ENCODE results near the gene KBTBD12.
A peak's percentile ranks its signal among the peaks of the same experiment; 100 is the strongest.

Gene KBTBD12

GRCh38 chr3:127970966-127971592, 56.0 kb downstream of the KBTBD12 start:
- H3K4me3 Mint-ChIP-seq: no peak overlapping the region
- H3K9me3 Mint-ChIP-seq: no peaks in the 10 kb centered on the region
- no peaks in the 10 kb centered on the region for H3K36me3 Mint-ChIP-seq
- H3K4me1 Mint-ChIP-seq: no peaks in the 10 kb centered on the region
- no peak overlapping the region for H3K27ac Mint-ChIP-seq
- DNase-seq (peak; percentile 13), ATAC-seq (replicated peaks) (peak; percentile 87 to 91)
- peaks cover 22 to 23% of the 10 kb centered on the region in 2 donors for H3K27me3 Mint-ChIP-seq

- Mint-ChIP-seq H3K27me3 (peaks cover 17 to 26% of the 10 kb centered on the region in 2 donors), H3K27ac (no peak overlapping the region), H3K4me1 (no peaks in the 10 kb centered on the region), H3K9me3 (no peaks in the 10 kb centered on the region), H3K36me3 (peaks cover 0 to 3% of the 10 kb centered on the region in 2 donors), H3K4me3 (no peak overlapping the region)
- ATAC-seq (replicated peaks): no peak
- no peak for DNase-seq
These were observed 59.2 kb downstream of the KBTBD12 start for GRCh38 chr3:127974226-127974625.

- no peak overlapping the region for H3K4me3 Mint-ChIP-seq
- H3K27me3 Mint-ChIP-seq: peaks cover 17 to 26% of the 10 kb centered on the region in 2 donors
- no peaks in the 10 kb centered on the region for H3K4me1 Mint-ChIP-seq
- DNase-seq: no peak
- no peak overlapping the region for H3K27ac Mint-ChIP-seq
- H3K9me3 Mint-ChIP-seq: no peaks in the 10 kb centered on the region
- ATAC-seq (replicated peaks): no peak
- H3K36me3 Mint-ChIP-seq: peaks cover 0 to 3% of the 10 kb centered on the region in 2 donors
These were observed 60.4 kb downstream of the KBTBD12 start for GRCh38 chr3:127975153-127976029.

GRCh38 chr3:127978636-127979035, 63.6 kb downstream of the KBTBD12 start:
- Mint-ChIP-seq H3K36me3 (peaks cover 0 to 7% of the 10 kb centered on the region in 2 donors), H3K27me3 (peaks cover 7 to 22% of the 10 kb centered on the region in 2 donors), H3K27ac (no peak overlapping the region), H3K4me3 (no peak overlapping the region), H3K9me3 (peaks cover 2 to 3% of the 10 kb centered on the region in 2 donors), H3K4me1 (no peaks in the 10 kb centered on the region)
- ATAC-seq (replicated peaks) (no peak), DNase-seq (no peak)

- H3K27ac Mint-ChIP-seq: no peak overlapping the region
- peaks cover 5 to 20% of the 10 kb centered on the region in 2 donors for H3K27me3 Mint-ChIP-seq
- peaks cover 2 to 3% of the 10 kb centered on the region in 2 donors for H3K9me3 Mint-ChIP-seq
- DNase-seq (no peak), ATAC-seq (replicated peaks) (no peak)
- H3K4me3 Mint-ChIP-seq: no peak overlapping the region
- H3K4me1 Mint-ChIP-seq: no peaks in the 10 kb centered on the region
- H3K36me3 Mint-ChIP-seq: peaks cover 0 to 7% of the 10 kb centered on the region in 2 donors
These were observed 64.4 kb downstream of the KBTBD12 start for GRCh38 chr3:127979473-127979872.

- peaks cover 2 to 3% of the 10 kb centered on the region in 2 donors for H3K9me3 Mint-ChIP-seq
- no peak for DNase-seq
- peaks cover 4 to 10% of the 10 kb centered on the region in 2 donors for H3K27me3 Mint-ChIP-seq
- peaks cover 0 to 7% of the 10 kb centered on the region in 2 donors for H3K36me3 Mint-ChIP-seq
- no peaks in the 10 kb centered on the region for H3K4me1 Mint-ChIP-seq
- no peak for ATAC-seq (replicated peaks)
- no peak overlapping the region for H3K4me3 Mint-ChIP-seq
- H3K27ac Mint-ChIP-seq: no peak overlapping the region
These were observed 66.1 kb downstream of the KBTBD12 start for GRCh38 chr3:127981097-127981496.

- Mint-ChIP-seq H3K9me3 (peaks cover 2 to 3% of the 10 kb centered on the region in 2 donors), H3K27ac (no peak overlapping the region), H3K27me3 (peaks cover 4 to 6% of the 10 kb centered on the region in 2 donors), H3K36me3 (peaks cover 0 to 7% of the 10 kb centered on the region in 2 donors), H3K4me3 (no peak overlapping the region), H3K4me1 (no peaks in the 10 kb centered on the region)
- no peak for ATAC-seq (replicated peaks)
- no peak for DNase-seq
These were observed 67.1 kb downstream of the KBTBD12 start for GRCh38 chr3:127982155-127982554.

GRCh38 chr3:127984241-127984975, 69.4 kb downstream of the KBTBD12 start:
- Mint-ChIP-seq H3K4me3 (no peak overlapping the region), H3K36me3 (peaks cover 0 to 4% of the 10 kb centered on the region in 2 donors), H3K27ac (no peak overlapping the region), H3K27me3 (peaks cover 4 to 6% of the 10 kb centered on the region in 2 donors), H3K4me1 (no peaks in the 10 kb centered on the region), H3K9me3 (peaks cover 2 to 3% of the 10 kb centered on the region in 2 donors)
- no peak for DNase-seq
- no peak for ATAC-seq (replicated peaks)

- H3K4me3 Mint-ChIP-seq: no peak overlapping the region
- H3K27ac Mint-ChIP-seq: no peak overlapping the region
- ATAC-seq (replicated peaks): no peak
- peaks cover 4 to 6% of the 10 kb centered on the region in 2 donors for H3K27me3 Mint-ChIP-seq
- peaks cover 0 to 4% of the 10 kb centered on the region in 2 donors for H3K36me3 Mint-ChIP-seq
- peaks cover 2 to 3% of the 10 kb centered on the region in 2 donors for H3K9me3 Mint-ChIP-seq
- H3K4me1 Mint-ChIP-seq: no peaks in the 10 kb centered on the region
- DNase-seq: no peak
These were observed 70.2 kb downstream of the KBTBD12 start for GRCh38 chr3:127985216-127985615.

- Mint-ChIP-seq H3K27me3 (peaks cover 4 to 6% of the 10 kb centered on the region in 2 donors), H3K4me3 (no peak overlapping the region), H3K27ac (no peak overlapping the region), H3K36me3 (peaks cover 0 to 4% of the 10 kb centered on the region in 2 donors), H3K4me1 (no peaks in the 10 kb centered on the region), H3K9me3 (peaks cover 2 to 3% of the 10 kb centered on the region in 2 donors)
- DNase-seq: no peak
- ATAC-seq (replicated peaks): no peak
These were observed 70.7 kb downstream of the KBTBD12 start for GRCh38 chr3:127985655-127986225.

- no peaks in the 10 kb centered on the region for H3K9me3 Mint-ChIP-seq
- peaks cover 0 to 4% of the 10 kb centered on the region in 2 donors for H3K36me3 Mint-ChIP-seq
- DNase-seq (no peak), ATAC-seq (replicated peaks) (no peak)
- peaks cover 4 to 6% of the 10 kb centered on the region in 2 donors for H3K27me3 Mint-ChIP-seq
- no peaks in the 10 kb centered on the region for H3K4me1 Mint-ChIP-seq
- no peak overlapping the region for H3K27ac Mint-ChIP-seq
- H3K4me3 Mint-ChIP-seq: no peak overlapping the region
These were observed 71.8 kb downstream of the KBTBD12 start for GRCh38 chr3:127986803-127987202.

GRCh38 chr3:127987309-127987995, 72.4 kb downstream of the KBTBD12 start:
- H3K4me1 Mint-ChIP-seq: no peaks in the 10 kb centered on the region
- ATAC-seq (replicated peaks) (no peak), DNase-seq (no peak)
- peaks cover 4 to 6% of the 10 kb centered on the region in 2 donors for H3K27me3 Mint-ChIP-seq
- H3K27ac Mint-ChIP-seq: no peak overlapping the region
- peaks cover 0 to 2% of the 10 kb centered on the region in 2 donors for H3K36me3 Mint-ChIP-seq
- no peak overlapping the region for H3K4me3 Mint-ChIP-seq
- no peaks in the 10 kb centered on the region for H3K9me3 Mint-ChIP-seq

- no peaks in the 10 kb centered on the region for H3K27me3 Mint-ChIP-seq
- ATAC-seq (replicated peaks): no peak
- H3K9me3 Mint-ChIP-seq: no peaks in the 10 kb centered on the region
- H3K4me1 Mint-ChIP-seq: no peaks in the 10 kb centered on the region
- H3K27ac Mint-ChIP-seq: no peak overlapping the region
- no peaks in the 10 kb centered on the region for H3K36me3 Mint-ChIP-seq
- no peak for DNase-seq
- no peak overlapping the region for H3K4me3 Mint-ChIP-seq
These were observed 73.9 kb downstream of the KBTBD12 start for GRCh38 chr3:127988770-127989557.
